SK-N-MC (cell line): Measurements from ENCODE around the gene SYNE1.

Source experiments
- EZH2 ChIP-seq: fragments of 200-600 bp; sonication (generic); IDR thresholded peaks from one replicate; pipeline ENCODE4 v1.6.1; 2017; ENCODE audit warnings: antibody characterized with exemption
- FOXP2 ChIP-seq: optimal IDR thresholded peaks from 2 replicates; pipeline ENCODE3; 2011; ENCODE audit warnings: mild to moderate bottlenecking, moderate library complexity; ENCODE audit not compliant: insufficient read depth; ENCODE audit errors: extremely low read length, control extremely low read depth
- POLR2AphosphoS5 ChIP-seq: IDR thresholded peaks from 2 replicates; pipeline ENCODE4 v1.6.1; 2012; ENCODE audit warnings: mild to moderate bottlenecking, low read depth, low read length, borderline replicate concordance

GRCh38 chr6:152353440-152353839 lies 283.7 kb downstream of the SYNE1 start:
- TF ChIP-seq EZH2, result no peak
- TF ChIP-seq POLR2AphosphoS5, result no peak
- no peak for TF ChIP-seq FOXP2
